Measurements from ENCODE around the gene CNTNAP5. TPM values are rescaled to one million over a fixed set of nuclear protein-coding genes. Genes with fewer than 3 reads are reported as not detected.

Gene CNTNAP5
- total and polyA plus RNA-seq, 2 of the 4 experiments (the other 2 are of a cell fraction), result not detected

DNA sequence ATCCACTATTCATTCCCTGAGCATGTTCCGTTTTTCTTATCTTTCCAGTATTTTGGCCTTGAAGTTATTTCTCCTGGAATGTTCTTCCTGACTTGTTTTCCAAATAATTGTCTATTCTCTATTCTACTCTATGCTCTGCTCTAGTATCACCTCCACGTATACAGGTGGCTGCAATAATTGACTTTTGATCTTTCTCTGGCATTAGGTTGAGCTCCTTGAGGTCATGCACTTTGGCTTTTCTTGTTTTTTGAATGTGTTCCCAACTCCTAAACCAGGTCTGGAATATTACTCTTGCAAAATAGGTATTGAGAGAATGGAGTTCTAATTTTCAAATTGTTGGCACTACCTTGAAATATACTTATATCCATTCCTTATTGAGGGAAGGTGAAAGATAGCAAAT is 550.4 kb downstream of the CNTNAP5 start:
- H3K9me3 ChIP-seq (ENCODE audit: control insufficient read depth, insufficient read depth, low read length), result no peaks in the 10 kb centered on the region
- BruUV-seq (replicated peaks), result no TSS peak
- no peak overlapping the region for H3K56ac ChIP-seq (ENCODE audit: extremely low read depth, insufficient read depth, low read length)
- H3K4me2 ChIP-seq (ENCODE audit: low read depth, low read length), result no peak overlapping the region
- no peaks in the 10 kb centered on the region for H3K9me1 ChIP-seq (ENCODE audit: insufficient read depth, low read length)
- H3K4me1 ChIP-seq (ENCODE audit: control insufficient read depth, insufficient read depth, low read length), result no peaks in the 10 kb centered on the region
- H4K8ac ChIP-seq (ENCODE audit: low read depth in 2 of 2, low read length in 2 of 2), result no peak overlapping the region
- no peak overlapping the region for H2AK5ac ChIP-seq (ENCODE audit: low read depth, low read length)
- H2AFZ ChIP-seq (replicated peaks; ENCODE audit: low read length, poor library complexity), result no peak overlapping the region
- H3K27ac ChIP-seq (ENCODE audit: insufficient read depth, low read length), result no peak overlapping the region
- H3K9ac ChIP-seq (ENCODE audit: low read depth, low read length), result no peak overlapping the region
- no peak overlapping the region for H3K14ac ChIP-seq (replicated peaks; ENCODE audit: low read depth, low read length)
- H4K5ac ChIP-seq (ENCODE audit: low read depth, low read length), result no peak overlapping the region
- no peak for DNase-seq
- H3K36me3 ChIP-seq (ENCODE audit: control insufficient read depth, insufficient read depth, low read length), result no peaks in the 10 kb centered on the region
- intact Hi-C loops (cut with micrococcal nuclease) (no loop called here), dilution Hi-C loops (cut with HindIII; ENCODE audit: low sequenced_read_pairs, unreplicated experiment) (no loop called here), in situ Hi-C loops (cut with MboI; ENCODE audit: low sequenced_read_pairs) (no loop called here)
- no peaks in the 10 kb centered on the region for H3K27me3 ChIP-seq (ENCODE audit: control insufficient read depth, insufficient read depth, low read length)
- H3K4ac ChIP-seq (ENCODE audit: low read depth, low read length), result no peak overlapping the region
- no peak overlapping the region for H4K91ac ChIP-seq (ENCODE audit: insufficient read depth, low read depth, low read length)
- WGBS, 2 experiments (ENCODE audit: extremely low coverage in 2 of 2, insufficient read length in 1 of 2), result no CpG with 5 or more reads among the region's 2 CpGs
- H2BK15ac ChIP-seq (ENCODE audit: low read depth, low read length), result no peak overlapping the region
- H2BK120ac ChIP-seq (ENCODE audit: low read depth, low read length), result no peak overlapping the region
- H3K23ac ChIP-seq (ENCODE audit: low read depth, low read length), result no peak overlapping the region
- H2AK9ac ChIP-seq (replicated peaks; ENCODE audit: low read depth, low read length, poor library complexity), result no peak overlapping the region
- no peak for ATAC-seq (ENCODE audit: low read depth)
- no peaks in the 10 kb centered on the region for H4K20me1 ChIP-seq (ENCODE audit: insufficient read depth, low read length)
- ChIA-PET CTCF (no interaction called here), POLR2A (ENCODE audit: unreplicated experiment) (no interaction called here)
- H3K4me3 ChIP-seq (ENCODE audit: insufficient read depth, low read depth, low read length), result no peak overlapping the region
- TF ChIP-seq MXI1 (IDR thresholded peaks at IDR 0.05; ENCODE audit: borderline replicate concordance, low read depth, low read length) (no peak), MAFK (IDR thresholded peaks at IDR 0.05; ENCODE audit: low read depth, low read length) (no peak), CEBPB (IDR thresholded peaks at IDR 0.05; ENCODE audit: low read depth, low read length) (no peak), RFX5 (IDR thresholded peaks at IDR 0.05; ENCODE audit: low read depth, low read length) (no peak), NFE2L2 (IDR thresholded peaks at IDR 0.05; ENCODE audit: low read depth, low read length) (no peak), SMC3 (IDR thresholded peaks at IDR 0.05; ENCODE audit: low read depth, low read length) (no peak), RAD21 (IDR thresholded peaks at IDR 0.05; ENCODE audit: low read length) (no peak), USF2 (IDR thresholded peaks at IDR 0.05; ENCODE audit: low read depth, low read length) (no peak), ELK1 (IDR thresholded peaks at IDR 0.05; ENCODE audit: borderline replicate concordance, low read depth, low read length) (no peak), POLR2A (IDR thresholded peaks at IDR 0.05; ENCODE audit: low read depth, low read length) (no peak), CHD1 (IDR thresholded peaks at IDR 0.05; ENCODE audit: low read depth, low read length) (no peak), BHLHE40 (IDR thresholded peaks at IDR 0.05; ENCODE audit: low read depth, low read length) (no peak), FOS (IDR thresholded peaks at IDR 0.05; ENCODE audit: low read depth, low read length) (no peak)
- TF ChIP-seq, protein P1, sequence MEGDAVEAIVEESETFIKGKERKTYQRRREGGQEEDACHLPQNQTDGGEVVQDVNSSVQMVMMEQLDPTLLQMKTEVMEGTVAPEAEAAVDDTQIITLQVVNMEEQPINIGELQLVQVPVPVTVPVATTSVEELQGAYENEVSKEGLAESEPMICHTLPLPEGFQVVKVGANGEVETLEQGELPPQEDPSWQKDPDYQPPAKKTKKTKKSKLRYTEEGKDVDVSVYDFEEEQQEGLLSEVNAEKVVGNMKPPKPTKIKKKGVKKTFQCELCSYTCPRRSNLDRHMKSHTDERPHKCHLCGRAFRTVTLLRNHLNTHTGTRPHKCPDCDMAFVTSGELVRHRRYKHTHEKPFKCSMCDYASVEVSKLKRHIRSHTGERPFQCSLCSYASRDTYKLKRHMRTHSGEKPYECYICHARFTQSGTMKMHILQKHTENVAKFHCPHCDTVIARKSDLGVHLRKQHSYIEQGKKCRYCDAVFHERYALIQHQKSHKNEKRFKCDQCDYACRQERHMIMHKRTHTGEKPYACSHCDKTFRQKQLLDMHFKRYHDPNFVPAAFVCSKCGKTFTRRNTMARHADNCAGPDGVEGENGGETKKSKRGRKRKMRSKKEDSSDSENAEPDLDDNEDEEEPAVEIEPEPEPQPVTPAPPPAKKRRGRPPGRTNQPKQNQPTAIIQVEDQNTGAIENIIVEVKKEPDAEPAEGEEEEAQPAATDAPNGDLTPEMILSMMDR (conservative IDR thresholded peaks at IDR 0.05; ENCODE audit: low read depth, low read length), result no peak
- H3K79me1 ChIP-seq (ENCODE audit: low read depth in 1 of 2, low read length in 2 of 2), result no peaks in the 10 kb centered on the region
- no peak overlapping the region for H2BK20ac ChIP-seq (ENCODE audit: low read depth, low read length)
- no peak overlapping the region for H3K18ac ChIP-seq (ENCODE audit: low read depth, low read length)
- no peak overlapping the region for H2BK5ac ChIP-seq (ENCODE audit: low read depth, low read length, poor library complexity, severe bottlenecking)

All from IMR-90 (cell line).